Measurements from ENCODE around the gene DGKG.

DGKG gene

GRCh38 chr3:186115239-186115996 lies 246.6 kb downstream of the DGKG start:
- DNase-seq = peak in 4 of 56 donors; percentile 11 to 39 (median 27)

- peak in 2 of 56 donors; percentile 21 to 53 for DNase-seq
These were observed 250.8 kb downstream of the DGKG start for GRCh38 chr3:186110975-186111974.

- DNase-seq = peak in 13 of 56 donors; percentile 9 to 54 (median 30)
These were observed 251.9 kb downstream of the DGKG start for GRCh38 chr3:186109897-186110803.

GRCh38 chr3:186108941-186109865 lies 252.8 kb downstream of the DGKG start, which contains the start of gene ETV5:
TSS of gene ETV5 (minus strand) at chr3:186109089. CDS start at chr3:186105868, 3,221 bp downstream.
- DNase-seq = peak; percentile 73 to 100 (median 99)

GRCh38 chr3:186108106-186108940 lies 253.7 kb downstream of the DGKG start:
- peak in 23 of 56 donors; percentile 28 to 65 (median 47) for DNase-seq

- DNase-seq = peak in 47 of 56 donors; percentile 9 to 75 (median 48)
These were observed 254.6 kb downstream of the DGKG start for GRCh38 chr3:186107215-186108105.

- no peak for DNase-seq
These were observed 256.5 kb downstream of the DGKG start for GRCh38 chr3:186105543-186105942.

GRCh38 chr3:186102687-186103086 lies 259.3 kb downstream of the DGKG start:
- DNase-seq = peak in 5 of 56 donors; percentile 8 to 31 (median 10)

GRCh38 chr3:186100398-186100797 lies 261.6 kb downstream of the DGKG start:
- DNase-seq = no peak

GRCh38 chr3:186099178-186099577 lies 262.9 kb downstream of the DGKG start:
- peak in 21 of 56 donors; percentile 9 to 70 (median 28) for DNase-seq

- DNase-seq = no peak
These were observed 263.3 kb downstream of the DGKG start for GRCh38 chr3:186098740-186099139.

GRCh38 chr3:186097663-186098451 lies 264.2 kb downstream of the DGKG start:
- peak in 55 of 56 donors; percentile 30 to 97 (median 81) for DNase-seq

- no peak for DNase-seq
These were observed 264.7 kb downstream of the DGKG start for GRCh38 chr3:186097317-186097662.
